NCI-H2196 (cell line): ENCODE data around the gene POLA2.
"Not testable (repeated sequence)": the region's sequence is repeated elsewhere in the genome, so short reads cannot be mapped to it uniquely, and the experiment has no call there.

ENCODE experiments used
- DNase-seq: peaks from one replicate; lab custom pipeline; 2025; ENCODE audit not compliant: unreplicated experiment; lab: John Stamatoyannopoulos, UW

The POLA2 gene

DNA sequence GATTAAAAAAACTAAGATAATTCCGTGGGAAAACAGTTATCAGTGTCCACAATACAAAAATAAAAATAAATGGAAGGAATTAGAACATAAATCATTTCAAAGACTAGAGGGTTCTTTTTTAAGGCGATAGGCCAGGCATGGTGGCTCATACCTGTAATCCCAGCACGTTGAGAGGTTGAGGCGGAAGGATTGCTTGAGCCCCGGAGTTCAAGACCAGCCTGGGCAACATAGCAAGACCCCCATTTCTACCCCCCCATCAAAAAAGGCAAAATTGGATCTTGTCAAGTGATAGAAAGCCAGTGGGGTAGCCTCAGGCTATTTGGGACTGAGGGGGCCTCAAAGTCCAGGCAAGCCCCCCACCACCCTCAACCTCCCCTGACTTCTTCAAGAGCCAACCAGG, 20.6 kb upstream of the POLA2 start:
- DNase-seq = no peak

GRCh38 chr11:65241692-65242091, 20.1 kb upstream of the POLA2 start:
- no peak for DNase-seq

GRCh38 chr11:65242389-65242788, 19.4 kb upstream of the POLA2 start:
- DNase-seq = no peak

GRCh38 chr11:65243797-65244196, 18.0 kb upstream of the POLA2 start:
- no peak for DNase-seq

GRCh38 chr11:65245046-65245445, 16.7 kb upstream of the POLA2 start:
- not testable (repeated sequence) for DNase-seq

GRCh38 chr11:65246506-65246905, 15.3 kb upstream of the POLA2 start:
- DNase-seq = no peak

DNA sequence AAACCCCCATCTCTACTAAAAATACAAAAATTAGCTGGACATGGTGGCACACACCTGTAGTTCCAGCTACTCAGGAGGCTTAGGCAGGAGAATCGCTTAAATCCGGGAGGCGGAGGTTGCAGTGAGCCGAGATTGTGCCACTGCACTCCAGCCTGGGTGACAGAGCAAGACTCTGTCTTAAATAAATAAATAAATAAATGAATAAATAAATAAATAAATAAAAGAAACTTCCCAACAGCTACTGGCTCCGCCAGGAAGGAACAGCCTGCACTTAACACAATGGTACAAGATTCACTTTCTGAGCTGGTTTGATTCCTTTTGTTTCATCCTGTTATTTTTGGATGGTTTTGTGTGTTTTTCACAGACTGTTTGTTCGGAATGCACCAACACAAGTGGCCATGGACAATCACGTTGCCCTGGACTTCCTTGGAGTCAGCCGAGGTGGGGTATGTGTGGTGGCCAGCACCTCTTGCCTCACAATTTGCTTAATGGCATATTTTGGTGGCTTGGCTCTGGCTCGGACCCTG, 13.5 kb upstream of the POLA2 start:
- DNase-seq = not testable (repeated sequence)

GRCh38 chr11:65251476-65251875, 10.3 kb upstream of the POLA2 start:
- DNase-seq = no peak

GRCh38 chr11:65254724-65255123, 7.0 kb upstream of the POLA2 start:
- DNase-seq = no peak

- DNase-seq = no peak
Measured at GRCh38 chr11:65258988-65259387, 2.8 kb upstream of the POLA2 start.

DNA sequence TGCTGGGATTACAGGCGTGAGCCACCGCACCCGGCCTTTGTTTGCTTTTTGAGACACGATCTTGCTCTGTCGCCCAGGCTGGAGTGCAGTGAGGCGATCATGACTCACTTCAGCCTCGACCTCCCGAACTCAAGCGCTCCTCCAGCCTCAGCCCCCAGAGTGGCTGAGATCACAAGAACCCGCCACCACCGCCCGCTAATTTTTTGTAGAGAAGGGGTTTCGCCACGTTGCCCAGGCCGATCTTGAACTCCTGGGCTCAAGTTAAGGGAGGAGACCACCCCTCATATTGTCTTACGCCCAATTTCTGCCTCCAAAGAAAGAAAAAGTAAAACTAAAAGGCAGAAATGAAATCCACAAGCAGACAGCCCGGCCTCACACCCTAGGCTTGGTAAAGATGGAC, 1.5 kb upstream of the POLA2 start:
- no peak for DNase-seq

DNA sequence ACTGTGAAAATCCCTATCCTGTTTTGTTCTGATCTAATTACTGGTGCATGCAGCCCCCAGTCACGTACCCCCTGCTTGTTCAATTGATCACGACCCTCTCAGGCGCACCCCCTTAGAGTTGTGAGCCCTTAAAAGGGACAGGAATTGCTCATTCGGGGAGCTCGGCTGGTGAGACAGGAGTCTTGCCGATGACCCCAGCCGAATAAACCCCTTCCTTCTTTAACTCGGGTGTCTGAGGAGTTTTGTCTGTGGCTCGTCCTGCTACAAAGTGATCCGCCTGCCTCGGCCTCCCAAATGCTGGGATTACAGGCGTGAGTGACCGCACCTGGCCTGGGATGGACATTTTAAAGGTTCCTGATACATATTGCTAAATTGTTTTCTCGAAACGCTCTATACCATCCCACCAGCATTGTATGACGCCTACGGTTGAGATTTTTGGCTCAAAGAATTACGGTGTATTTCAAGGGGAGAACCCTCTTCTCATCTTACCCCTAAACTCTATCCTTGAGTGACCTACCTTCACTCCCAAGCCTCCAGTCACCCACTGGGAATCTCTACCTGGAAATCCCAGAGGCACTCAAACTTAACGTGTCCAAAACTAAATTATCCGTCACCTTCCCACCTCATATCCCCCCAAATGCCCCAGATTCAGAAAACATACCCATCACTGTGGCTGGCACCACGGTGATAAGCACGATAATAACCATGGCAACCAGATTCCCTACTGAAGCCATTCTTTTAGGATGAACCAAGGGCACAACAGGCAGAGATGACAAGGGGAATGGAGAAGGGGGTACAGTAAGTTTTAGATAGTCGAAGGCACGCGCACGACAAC, 789 bp upstream of the POLA2 start:
- no peak for DNase-seq

DNA sequence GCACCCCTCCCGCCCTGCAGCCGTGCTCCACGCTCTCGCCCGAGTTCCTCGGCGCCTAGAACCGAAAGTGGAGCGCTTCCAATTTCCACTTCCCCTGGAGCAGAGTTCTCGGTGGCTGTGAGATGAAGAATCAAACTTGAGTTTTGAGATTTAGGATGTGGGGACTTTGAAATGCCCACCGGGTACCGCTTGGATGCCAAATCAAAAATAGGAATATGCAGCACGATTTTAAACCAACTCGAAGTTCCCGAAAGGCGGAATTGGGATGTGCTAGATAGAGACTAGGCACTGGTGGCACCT, 569 bp downstream of the POLA2 start:
- DNase-seq = no peak

- DNase-seq = no peak
Measured at GRCh38 chr11:65262776-65263175, 1.0 kb downstream of the POLA2 start.

- DNase-seq = not testable (repeated sequence)
Measured at GRCh38 chr11:65264747-65265146, 3.0 kb downstream of the POLA2 start.

- no peak for DNase-seq
Measured at GRCh38 chr11:65266210-65266609, 4.4 kb downstream of the POLA2 start.

GRCh38 chr11:65274735-65275682, 13.2 kb downstream of the POLA2 start:
- peak; percentile 79 for DNase-seq

GRCh38 chr11:65275906-65276305, 14.1 kb downstream of the POLA2 start:
- DNase-seq = no peak

DNA sequence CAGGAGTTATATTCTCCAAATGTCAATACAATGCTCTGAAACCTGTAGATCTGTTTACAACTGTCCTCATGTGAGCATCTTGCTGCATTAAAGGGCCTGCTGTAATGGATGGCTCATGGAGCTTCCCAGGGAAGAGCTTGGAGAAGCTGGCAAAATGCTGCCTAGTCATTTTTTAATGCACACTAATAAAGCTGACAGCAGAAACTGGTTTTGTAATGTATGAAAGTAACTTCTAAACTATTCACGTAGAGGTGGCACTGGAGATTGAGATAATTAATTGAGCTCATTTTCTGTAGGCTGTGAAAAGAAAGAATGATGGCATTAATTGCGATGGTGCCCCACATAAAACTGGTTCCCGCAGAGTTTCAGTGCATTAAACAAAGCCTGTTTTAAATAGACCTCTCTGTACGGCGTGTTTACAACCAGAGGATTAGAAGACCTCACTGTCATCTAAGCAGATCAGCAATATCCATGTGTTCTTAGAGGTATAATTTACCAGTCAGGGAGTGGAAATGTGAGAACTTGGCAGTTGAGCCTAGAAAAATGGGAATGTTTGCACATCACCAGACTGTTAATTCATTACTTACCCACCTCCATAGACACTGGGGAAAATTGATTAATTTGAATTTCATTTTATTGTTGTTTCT, 16.0 kb downstream of the POLA2 start:
- no peak for DNase-seq

GRCh38 chr11:65278356-65278755, 16.6 kb downstream of the POLA2 start:
- DNase-seq = no peak

GRCh38 chr11:65279279-65279678, 17.5 kb downstream of the POLA2 start:
- no peak for DNase-seq
